Bronchial epithelial cell (primary cell): ENCODE measurements around the gene PROKR2. TPM values are rescaled to one million over a fixed set of nuclear protein-coding genes. Genes with fewer than 3 reads are reported as not detected.

Source experiments
- DNase-seq: peaks from one replicate; pipeline ENCODE4 v3.0.0-alpha.2; 2010; ENCODE audit warnings: low read depth
- FAIRE-seq: peaks from 2 replicates; lab custom pipeline; 2011; peaks lifted over from hg19 to GRCh38; lab: Jason Lieb, UNC
- H3K27me3 ChIP-seq: 2 replicates; pipeline ENCODE4 v1.5.1; 2011; ENCODE audit warnings: low read length; ENCODE audit not compliant: control insufficient read depth, insufficient read depth
- H3K36me3 ChIP-seq: 2 replicates; pipeline ENCODE4 v1.5.1; 2011; ENCODE audit warnings: low read length; ENCODE audit not compliant: control insufficient read depth, insufficient read depth
- H3K4me3 ChIP-seq: 2 replicates; pipeline ENCODE4 v1.5.1; 2011; ENCODE audit warnings: mild to moderate bottlenecking, low read depth, low read length, control low read depth
- total RNA-seq: library from RNA; depleted of rRNA; stranded (reverse); fragments of >200 nt; gene quantifications from 2 replicates; pipeline ENCODE4 v1.2.1, GENCODE V29; 2014
- TF ChIP-seq, protein P1 (sequence below): IDR thresholded peaks from 2 replicates; pipeline ENCODE4 v1.5.1; 2011; ENCODE audit warnings: mild to moderate bottlenecking, moderate library complexity, low read length, control low read depth, inconsistent platforms; ENCODE audit not compliant: insufficient read depth, severe bottlenecking

The PROKR2 gene
- total RNA-seq, 1 donor from 2014 or later: not detected

DNA sequence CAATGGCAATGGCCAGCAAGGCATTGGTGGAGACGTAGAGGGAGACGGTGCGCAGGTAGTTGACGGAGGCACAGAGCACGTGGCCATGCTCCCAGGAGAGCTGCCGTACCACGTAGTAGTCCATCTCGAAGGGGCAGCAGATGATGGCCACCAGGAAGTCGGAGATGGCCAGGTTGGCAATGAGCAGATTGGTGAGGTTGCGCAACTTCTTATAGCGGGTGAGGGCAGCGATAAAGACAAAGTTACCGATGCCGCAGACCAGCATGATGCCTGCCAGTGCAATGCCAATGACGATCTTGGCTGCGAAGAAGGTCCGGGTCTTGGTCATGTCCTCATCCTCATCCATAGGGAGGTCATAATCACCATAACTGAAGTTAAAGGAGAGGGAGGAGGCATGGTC is 2.8 kb downstream of the PROKR2 start:
- no peaks in the 10 kb centered on the region for H3K36me3 ChIP-seq
- TF ChIP-seq, protein P1, sequence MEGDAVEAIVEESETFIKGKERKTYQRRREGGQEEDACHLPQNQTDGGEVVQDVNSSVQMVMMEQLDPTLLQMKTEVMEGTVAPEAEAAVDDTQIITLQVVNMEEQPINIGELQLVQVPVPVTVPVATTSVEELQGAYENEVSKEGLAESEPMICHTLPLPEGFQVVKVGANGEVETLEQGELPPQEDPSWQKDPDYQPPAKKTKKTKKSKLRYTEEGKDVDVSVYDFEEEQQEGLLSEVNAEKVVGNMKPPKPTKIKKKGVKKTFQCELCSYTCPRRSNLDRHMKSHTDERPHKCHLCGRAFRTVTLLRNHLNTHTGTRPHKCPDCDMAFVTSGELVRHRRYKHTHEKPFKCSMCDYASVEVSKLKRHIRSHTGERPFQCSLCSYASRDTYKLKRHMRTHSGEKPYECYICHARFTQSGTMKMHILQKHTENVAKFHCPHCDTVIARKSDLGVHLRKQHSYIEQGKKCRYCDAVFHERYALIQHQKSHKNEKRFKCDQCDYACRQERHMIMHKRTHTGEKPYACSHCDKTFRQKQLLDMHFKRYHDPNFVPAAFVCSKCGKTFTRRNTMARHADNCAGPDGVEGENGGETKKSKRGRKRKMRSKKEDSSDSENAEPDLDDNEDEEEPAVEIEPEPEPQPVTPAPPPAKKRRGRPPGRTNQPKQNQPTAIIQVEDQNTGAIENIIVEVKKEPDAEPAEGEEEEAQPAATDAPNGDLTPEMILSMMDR: no peak
- DNase-seq: no peak
- H3K4me3 ChIP-seq: no peak overlapping the region
- H3K27me3 ChIP-seq: peaks cover 20% of the 10 kb centered on the region
- FAIRE-seq: no peak

DNA sequence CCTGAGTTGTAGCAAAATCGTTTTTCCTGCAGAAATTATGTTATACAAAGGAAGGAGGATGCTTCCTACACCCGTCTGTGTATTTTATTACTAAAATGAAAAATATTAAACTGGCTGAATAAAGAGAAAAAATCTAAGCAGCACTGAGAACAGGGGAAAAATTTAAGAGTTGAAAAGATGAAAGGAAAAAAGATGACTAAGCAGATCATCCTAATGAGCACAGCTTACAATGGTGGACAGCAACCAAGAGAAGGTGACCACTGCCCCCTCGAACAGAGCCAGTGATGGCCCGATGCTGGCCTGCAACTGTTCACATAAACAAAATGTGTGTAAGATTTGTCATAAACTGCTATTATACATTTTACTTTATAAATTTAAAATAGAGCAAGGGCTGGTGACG is 4.2 kb downstream of the PROKR2 start:
- no peak overlapping the region for H3K4me3 ChIP-seq
- DNase-seq (no peak), FAIRE-seq (no peak)
- no peaks in the 10 kb centered on the region for H3K36me3 ChIP-seq
- H3K27me3 ChIP-seq: peaks cover 14% of the 10 kb centered on the region
- TF ChIP-seq, protein P1: no peak

DNA sequence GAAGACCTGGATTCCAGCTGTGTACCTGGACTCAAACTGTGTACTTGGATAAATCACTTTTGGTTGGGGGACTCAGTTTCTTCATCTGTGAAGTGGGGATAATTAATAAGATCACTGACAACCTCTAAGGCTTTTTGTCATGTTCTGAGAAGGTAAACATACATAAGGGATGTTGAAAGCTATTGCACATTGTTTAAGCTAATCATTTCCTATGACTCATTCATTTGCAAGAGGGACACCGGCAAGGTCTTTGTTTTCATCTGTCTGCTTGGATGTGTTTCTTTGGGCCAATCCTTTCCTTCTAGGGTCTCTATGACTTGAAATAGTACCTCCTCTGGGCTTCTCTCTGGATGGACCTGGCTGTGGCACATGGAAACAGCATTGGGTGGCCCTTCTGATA is 6.8 kb downstream of the PROKR2 start:
- Histone ChIP-seq H3K4me3 (no peak overlapping the region), H3K36me3 (no peaks in the 10 kb centered on the region), H3K27me3 (no peaks in the 10 kb centered on the region)
- DNase-seq (peak; percentile 74), FAIRE-seq (no peak)
- TF ChIP-seq, protein P1: no peak

DNA sequence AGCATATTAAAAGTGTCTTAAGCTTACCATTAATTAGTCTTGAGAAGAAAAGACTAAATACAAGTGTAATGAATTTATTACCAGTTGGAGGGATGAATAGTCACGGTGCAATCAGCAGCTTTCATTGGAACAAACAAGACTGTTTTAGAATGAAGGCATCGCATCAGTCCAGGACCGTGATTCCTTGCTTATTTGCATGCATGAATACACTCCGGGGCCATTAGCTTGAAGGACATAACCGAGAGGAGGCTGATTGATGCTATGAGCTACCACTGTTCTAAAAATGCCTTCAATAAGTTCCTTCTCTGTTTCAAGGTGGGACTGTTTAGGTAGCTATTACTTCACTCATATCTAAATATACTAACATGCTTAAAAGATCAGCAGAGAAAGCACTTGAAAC is 17.9 kb downstream of the PROKR2 start:
- TF ChIP-seq, protein P1: no peak
- no peak overlapping the region for H3K4me3 ChIP-seq
- FAIRE-seq (no peak), DNase-seq (no peak)
- H3K36me3 ChIP-seq: no peaks in the 10 kb centered on the region
- H3K27me3 ChIP-seq: no peaks in the 10 kb centered on the region

DNA sequence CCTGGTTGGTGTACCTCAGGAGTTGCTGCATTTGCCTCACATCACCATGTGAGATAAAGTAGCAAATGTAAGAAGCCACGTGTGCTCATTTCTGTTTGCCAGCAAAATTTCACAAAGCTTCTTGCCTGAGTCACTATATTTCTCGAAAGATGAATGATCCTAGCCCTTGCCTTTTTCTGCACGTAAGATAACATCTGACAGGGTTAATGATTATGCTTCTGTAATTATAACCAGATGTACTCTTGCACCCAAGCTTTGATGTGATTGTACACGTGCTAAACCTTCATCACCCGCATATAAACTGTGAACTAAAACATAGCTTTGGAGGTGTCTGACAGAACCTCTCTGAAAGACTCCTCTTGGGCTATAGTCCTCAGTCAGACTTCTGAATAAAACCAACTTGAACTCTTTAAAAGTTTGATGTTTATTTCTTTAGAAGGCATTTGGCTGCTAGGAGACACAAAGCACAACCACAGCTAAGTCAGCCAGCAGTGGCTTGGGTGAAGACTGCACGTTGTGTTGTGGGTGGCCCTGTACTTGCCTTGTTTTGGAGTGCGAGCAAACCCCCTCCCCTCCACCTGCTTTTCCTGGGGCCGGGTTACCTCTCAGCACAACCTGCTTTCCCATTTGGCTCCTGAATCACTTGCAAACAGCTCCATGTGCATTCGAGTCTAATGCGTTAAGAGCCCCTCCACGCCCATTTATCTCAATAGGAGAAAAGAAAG is 19.3 kb downstream of the PROKR2 start:
- Histone ChIP-seq H3K27me3 (no peaks in the 10 kb centered on the region), H3K4me3 (no peak overlapping the region), H3K36me3 (no peaks in the 10 kb centered on the region)
- FAIRE-seq (no peak), DNase-seq (no peak)
- TF ChIP-seq, protein P1: no peak

DNA sequence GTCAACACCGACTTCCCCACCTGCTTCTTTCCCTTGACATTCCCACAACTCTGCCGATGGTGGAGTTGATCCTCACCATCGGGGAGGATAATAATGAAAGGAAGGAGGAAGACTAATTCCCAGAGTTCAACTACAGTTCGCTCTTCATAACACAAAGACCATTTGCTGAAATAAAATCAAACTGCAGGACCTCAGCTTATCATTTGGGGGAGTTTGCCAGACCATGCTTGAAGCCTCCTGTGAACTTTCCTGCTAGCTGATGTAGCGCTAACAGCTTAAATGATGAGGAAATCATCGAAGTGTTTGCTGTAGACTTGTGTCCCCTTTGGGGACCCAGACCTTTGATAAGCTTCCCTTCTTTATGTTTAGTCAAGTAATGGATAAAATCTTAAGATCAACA is 26.2 kb downstream of the PROKR2 start:
- DNase-seq (no peak), FAIRE-seq (no peak)
- Histone ChIP-seq H3K4me3 (no peak overlapping the region), H3K36me3 (no peaks in the 10 kb centered on the region), H3K27me3 (no peaks in the 10 kb centered on the region)
- TF ChIP-seq, protein P1: no peak
